GM15510 (cell line): ENCODE data around the gene MAP4K4.

Source experiments
- POLR2A ChIP-seq: IDR thresholded peaks from 3 replicates; pipeline ENCODE4 v1.6.1; 2011; ENCODE audit warnings: borderline replicate concordance; ENCODE audit not compliant: insufficient read length; ENCODE audit errors: extremely low read depth

The MAP4K4 gene

GRCh38 chr2:101895819-101896322 lies 198.4 kb downstream of the MAP4K4 start:
- no peak for TF ChIP-seq POLR2A

GRCh38 chr2:101897301-101897700 lies 199.8 kb downstream of the MAP4K4 start:
- no peak for TF ChIP-seq POLR2A

GRCh38 chr2:101899265-101899664 lies 201.8 kb downstream of the MAP4K4 start:
- TF ChIP-seq POLR2A: no peak

- TF ChIP-seq POLR2A: no peak
Measured at GRCh38 chr2:101899871-101900270, 202.4 kb downstream of the MAP4K4 start.

GRCh38 chr2:101900375-101900774 lies 202.9 kb downstream of the MAP4K4 start:
- TF ChIP-seq POLR2A: no peak

- no peak for TF ChIP-seq POLR2A
Measured at GRCh38 chr2:101901241-101901640, 203.7 kb downstream of the MAP4K4 start.

GRCh38 chr2:101902169-101902568 lies 204.7 kb downstream of the MAP4K4 start:
- no peak for TF ChIP-seq POLR2A

GRCh38 chr2:101904916-101905315 lies 207.4 kb downstream of the MAP4K4 start:
- TF ChIP-seq POLR2A: no peak

- TF ChIP-seq POLR2A: no peak
Measured at GRCh38 chr2:101905746-101906336, 208.3 kb downstream of the MAP4K4 start.

- no peak for TF ChIP-seq POLR2A
Measured at GRCh38 chr2:101909760-101910159, 212.3 kb downstream of the MAP4K4 start.

GRCh38 chr2:101912545-101912944 lies 215.0 kb downstream of the MAP4K4 start:
- no peak for TF ChIP-seq POLR2A

GRCh38 chr2:101921319-101921952 lies 223.9 kb downstream of the MAP4K4 start:
- no peak for TF ChIP-seq POLR2A

- TF ChIP-seq POLR2A: no peak
Measured at GRCh38 chr2:101921953-101922325, 224.4 kb downstream of the MAP4K4 start.

- no peak for TF ChIP-seq POLR2A
Measured at GRCh38 chr2:101930019-101930418, 232.5 kb downstream of the MAP4K4 start.

- TF ChIP-seq POLR2A: no peak
Measured at GRCh38 chr2:101930847-101931246, 233.3 kb downstream of the MAP4K4 start.

- no peak for TF ChIP-seq POLR2A
Measured at GRCh38 chr2:101931402-101931801, 233.9 kb downstream of the MAP4K4 start.
